GM18526 (cell line): ENCODE results near the gene RABL2A.
"Not testable (repeated sequence)": the region's sequence is repeated elsewhere in the genome, so short reads cannot be mapped to it uniquely, and the experiment has no call there.

Source experiments
- POLR2A ChIP-seq: IDR thresholded peaks from 3 replicates; pipeline ENCODE4 v1.6.1; 2011; ENCODE audit not compliant: insufficient read length; ENCODE audit errors: extremely low read depth

The RABL2A gene

DNA sequence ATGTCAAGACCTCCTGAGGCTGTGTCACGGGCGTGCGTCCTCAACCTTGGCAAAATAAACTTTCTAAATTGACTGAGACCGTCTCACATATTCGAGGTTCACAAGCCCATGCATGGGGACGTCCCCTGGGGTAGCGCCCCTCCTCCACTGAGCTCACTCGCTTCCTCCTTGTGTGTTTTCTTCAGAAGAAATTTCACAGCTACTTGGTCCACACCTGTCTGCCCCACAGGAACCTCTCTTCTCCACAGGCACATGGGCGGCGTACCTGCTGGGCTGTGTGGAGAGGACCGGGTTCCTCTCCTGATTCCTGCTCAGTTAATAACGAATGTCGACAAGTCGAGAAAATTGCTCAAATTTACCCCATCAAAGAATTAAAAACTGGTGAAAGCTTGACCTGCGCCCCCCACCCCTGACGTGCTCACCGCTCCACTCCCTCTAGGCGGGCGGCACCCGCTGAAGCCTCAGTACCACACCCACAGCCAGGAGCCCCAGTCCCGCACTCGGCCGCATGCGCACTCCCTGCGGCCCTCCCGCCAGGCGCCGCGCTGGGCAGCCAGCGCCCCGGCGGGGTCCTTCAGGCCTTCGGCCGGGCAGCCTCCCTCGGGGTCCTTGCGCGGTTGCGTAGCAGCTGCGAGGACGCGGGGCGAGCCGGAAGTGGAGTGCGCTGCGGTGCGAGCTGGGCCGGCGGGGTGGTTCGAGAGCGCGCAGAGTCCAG is at the start of gene RABL2A:
TSS of gene RABL2A (plus strand) at position 651 of the 715 bp plus-strand sequence. CDS start 1,341 bp downstream, outside the sequence.
- TF ChIP-seq POLR2A = not testable (repeated sequence)

DNA sequence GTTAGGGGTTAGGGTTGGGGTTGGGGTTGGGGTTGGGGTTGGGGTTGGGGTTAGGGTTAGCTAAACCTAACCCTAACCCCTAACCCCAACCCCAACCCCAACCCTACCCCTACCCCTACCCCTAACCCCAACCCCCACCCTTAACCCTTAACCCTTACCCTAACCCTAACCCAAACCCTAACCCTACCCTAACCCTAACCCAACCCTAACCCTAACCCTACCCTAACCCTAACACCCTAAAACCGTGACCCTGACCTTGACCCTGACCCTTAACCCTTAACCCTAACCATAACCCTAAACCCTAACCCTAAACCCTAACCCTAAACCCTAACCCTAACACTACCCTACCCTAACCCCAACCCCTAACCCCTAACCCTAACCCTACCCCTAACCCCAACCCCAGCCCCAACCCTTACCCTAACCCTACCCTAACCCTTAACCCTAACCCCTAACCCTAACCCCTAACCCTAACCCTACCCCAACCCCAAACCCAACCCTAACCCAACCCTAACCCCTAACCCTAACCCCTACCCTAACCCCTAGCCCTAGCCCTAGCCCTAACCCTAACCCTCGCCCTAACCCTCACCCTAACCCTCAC is 24.1 kb upstream of the RABL2A start:
- no peak for TF ChIP-seq POLR2A

DNA sequence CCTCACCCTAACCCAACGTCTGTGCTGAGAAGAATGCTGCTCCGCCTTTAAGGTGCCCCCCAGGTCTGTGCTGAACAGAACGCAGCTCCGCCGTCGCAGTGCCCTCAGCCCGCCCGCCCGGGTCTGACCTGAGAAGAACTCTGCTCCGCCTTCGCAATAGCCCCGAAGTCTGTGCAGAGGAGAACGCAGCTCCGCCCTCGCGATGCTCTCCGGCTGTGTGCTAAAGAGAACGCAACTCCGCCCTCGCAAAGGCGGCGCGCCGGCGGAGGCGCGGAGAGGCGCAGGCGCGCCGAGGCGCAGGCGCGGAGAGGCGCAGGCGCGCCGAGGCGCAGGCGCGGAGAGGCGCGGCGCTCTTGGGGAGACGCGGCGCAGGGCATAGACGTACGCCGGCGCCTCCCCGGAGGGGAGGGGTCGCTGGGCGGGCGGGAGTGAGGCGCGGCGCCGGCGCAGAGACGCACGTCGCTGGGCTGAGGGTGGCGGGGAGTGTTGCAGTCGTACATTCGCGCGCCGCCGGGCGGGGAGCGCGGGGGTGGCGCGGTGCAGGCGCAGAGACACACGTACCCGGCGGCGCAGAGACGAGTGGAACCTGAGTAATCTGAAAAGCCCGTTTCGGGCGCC is 23.5 kb upstream of the RABL2A start:
- peak; percentile 71 for TF ChIP-seq POLR2A

DNA sequence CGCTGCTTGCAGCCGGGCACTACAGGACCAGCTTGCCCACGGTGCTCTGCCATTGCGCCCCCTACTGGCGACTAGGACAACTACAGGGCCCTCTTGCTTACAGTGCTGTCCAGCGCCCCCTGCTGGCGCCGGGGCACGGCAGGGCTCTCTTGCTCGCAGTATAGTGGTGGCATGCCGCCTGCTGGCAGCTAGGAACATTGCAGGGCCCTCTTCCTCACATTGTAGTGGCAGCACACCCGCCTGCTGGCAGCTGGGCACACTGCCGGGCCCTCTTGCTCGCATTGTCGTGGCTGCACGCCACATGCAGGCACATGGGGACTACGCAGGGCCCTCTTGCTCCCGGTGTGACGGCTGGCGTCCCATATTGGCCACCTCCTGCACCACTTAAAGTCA is 23.0 kb upstream of the RABL2A start:
- peak; percentile 1 for TF ChIP-seq POLR2A

DNA sequence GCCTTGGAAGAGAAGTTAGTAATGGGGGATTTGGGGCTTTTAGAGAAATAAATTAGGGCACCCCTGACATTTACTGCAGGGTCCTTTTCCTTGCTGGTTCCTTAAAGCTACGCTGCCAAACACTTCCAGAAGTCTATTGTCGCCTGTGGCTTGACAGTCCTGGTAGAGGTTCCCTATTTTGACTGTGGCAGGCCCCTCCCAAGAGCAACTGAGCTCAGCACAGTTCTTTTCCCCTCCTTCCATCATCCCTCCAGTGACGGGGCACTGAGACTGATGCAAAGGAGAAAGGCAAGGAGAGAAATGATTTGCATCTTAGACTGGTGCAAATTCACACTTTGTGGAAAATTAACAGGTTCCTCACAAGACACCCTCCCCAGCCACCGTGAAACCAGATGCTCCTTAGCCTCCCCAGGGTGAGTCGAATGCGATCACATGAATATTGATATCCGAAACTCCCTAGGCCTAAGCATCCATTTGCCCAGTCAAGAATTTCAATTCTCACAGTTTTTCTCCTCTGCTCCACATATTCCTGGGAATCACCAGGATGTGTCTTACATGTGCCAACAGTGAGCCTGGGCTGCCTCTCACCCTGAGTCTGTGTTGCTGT is 45.4 kb downstream of the RABL2A start:
- TF ChIP-seq POLR2A = no peak

DNA sequence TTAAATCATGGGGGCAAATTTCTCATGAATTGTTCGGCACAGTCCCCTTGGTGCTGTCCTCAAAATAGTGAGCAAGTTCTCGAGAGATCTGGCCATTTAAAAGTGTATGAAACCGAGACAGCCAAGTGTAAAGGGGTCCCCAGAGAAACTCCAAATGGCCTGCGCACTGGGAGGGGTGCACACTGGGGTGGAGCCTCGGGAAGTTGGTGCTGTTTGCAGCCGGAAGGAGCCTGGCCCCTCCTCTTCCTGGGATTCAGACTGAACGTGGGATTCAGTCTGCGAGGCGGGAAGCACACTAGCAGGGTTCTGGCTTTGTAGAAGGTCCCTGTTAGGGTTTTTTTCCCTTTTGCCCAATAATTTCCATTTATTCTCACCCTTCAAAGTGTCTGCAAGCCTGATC is 48.8 kb downstream of the RABL2A start:
- no peak for TF ChIP-seq POLR2A

DNA sequence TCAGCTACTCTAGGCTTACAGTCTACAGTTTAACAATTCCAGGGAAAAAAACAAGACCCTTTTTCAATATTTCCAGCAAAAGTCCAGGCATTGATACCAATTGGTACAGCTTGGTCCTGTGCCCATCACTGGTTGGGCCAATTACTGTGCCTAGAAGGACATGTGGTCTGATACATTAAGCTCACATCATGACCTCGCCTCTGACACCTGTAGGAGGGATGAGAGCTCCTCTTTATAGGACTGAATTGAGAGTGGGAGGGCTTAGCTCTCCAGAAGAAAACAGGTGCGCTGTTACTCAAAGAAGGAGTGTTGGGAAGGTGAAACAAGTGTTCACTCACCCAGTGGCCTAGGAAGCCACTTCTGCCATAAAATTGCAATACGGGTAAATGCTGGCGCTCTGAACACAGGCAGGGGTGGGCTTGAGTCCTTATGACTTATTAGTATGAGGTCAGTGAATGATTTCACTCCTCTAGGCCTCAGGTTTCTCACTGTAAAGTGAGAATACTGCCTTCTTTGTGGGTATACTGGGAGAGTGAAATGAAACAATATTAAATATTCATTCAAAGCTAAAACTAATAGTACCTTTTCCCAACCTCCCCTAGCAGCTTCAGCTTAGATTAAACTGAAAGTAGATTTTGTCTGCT is 49.7 kb downstream of the RABL2A start:
- TF ChIP-seq POLR2A = no peak

DNA sequence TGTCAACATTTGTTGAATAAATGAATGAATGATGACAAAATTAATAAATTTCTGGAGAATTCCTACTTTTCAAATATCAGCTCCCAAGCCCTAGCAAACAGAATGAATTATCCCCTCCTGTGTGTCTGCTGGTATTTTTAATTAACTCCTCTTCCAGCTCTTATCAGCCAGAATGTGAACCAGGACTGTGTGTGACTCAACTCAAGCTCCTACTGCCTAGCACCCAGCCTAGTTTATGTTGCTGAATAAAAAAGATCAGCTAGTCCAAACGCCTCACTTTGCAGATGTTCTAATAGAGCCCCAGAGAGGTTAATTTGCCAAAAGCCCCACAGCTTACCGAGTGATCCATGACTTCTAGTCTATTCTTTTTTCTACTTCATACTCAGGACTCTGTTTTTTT is 50.3 kb downstream of the RABL2A start:
- TF ChIP-seq POLR2A = no peak

DNA sequence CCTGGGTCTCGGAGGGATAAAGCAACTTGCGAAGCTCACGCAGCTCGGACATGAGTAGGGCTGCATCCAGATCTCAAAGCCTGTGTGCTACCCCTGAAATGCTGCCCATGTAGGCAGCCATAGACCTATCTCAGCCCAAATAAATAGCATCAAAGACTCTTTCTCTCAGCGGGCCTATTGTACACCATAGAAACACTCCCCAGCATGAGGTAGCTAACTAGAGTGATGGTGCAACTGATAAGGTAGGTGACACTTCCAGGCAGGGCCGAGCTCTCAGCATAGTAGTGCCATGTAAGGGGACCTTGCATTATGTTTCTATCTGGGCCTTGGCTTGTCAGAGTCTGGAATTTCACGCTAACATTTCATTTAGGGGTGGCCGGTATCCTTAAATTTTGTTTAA is 52.4 kb downstream of the RABL2A start:
- TF ChIP-seq POLR2A = no peak

DNA sequence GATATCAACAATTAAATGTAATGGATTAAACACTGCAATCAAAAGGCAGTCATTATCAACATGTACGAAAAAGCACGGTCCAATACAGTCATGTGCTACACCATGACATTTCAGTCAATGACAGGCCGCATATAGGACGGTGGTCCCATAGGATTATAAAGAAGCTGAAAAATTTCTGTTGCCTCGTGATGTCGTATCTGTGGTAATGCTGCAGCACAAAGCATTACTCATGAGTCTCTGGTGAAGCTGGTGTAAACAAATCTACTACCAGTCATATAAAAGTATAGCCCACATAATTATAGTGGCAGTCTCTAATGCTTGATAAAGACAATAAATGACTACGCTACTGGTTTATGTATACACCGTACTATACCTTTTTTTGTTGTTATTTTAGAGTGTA is 58.4 kb downstream of the RABL2A start:
- no peak for TF ChIP-seq POLR2A

DNA sequence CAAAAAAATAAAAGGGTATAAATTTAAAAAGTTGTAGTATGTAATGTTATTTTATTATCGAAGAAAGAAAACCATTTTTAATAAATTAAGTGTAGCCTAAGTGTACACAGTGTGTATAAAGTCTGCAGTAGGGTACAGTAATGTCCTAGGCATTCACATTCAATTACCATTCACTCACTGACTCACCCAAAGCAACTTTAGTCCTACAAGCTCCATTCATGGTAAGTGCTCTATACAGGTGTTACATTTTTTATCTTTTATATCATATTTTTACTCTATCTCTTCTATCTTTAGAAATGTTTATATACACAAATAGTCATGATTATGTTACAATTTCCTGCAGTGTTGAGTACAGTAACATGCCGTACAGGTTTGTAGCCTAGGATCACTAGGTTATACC is 59.5 kb downstream of the RABL2A start:
- no peak for TF ChIP-seq POLR2A
